Naive thymus-derived CD8-positive, alpha-beta T cell (primary cell): ENCODE data around the gene KNDC1. TPM values are rescaled to one million over a fixed set of nuclear protein-coding genes. Genes with fewer than 3 reads are reported as not detected.
A peak's percentile ranks its signal among the peaks of the same experiment; 100 is the strongest.

Experiments used
- ATAC-seq, 2 donors: fragments of 150-1000 bp; cut with Tn5 transposase in 1 of 2; sonication (Bioruptor Pico), chemical (Tn5 transposase) in 1 of 2; 1 replicate in 1 of 2; 2 replicates in 1 of 2; pipeline ENCODE4 v1.10.0; 2021; ENCODE audit warnings: mild to moderate bottlenecking in 2 of 2, moderate library complexity in 2 of 2
- POLR2A ChIA-PET: fragments of 350-600 bp; sonication (Branson Sonifier 250); formaldehyde crosslinking; loops from one replicate; lab custom pipeline; 2021; ENCODE audit warnings: antibody characterized with exemption; lab: Charles Lee
- DNase-seq, 10 donors: peaks; one replicate each; pipeline versions ENCODE4 v3.0.0 to v3.0.0-alpha.2; 2020 to 2022
- H3K27ac Mint-ChIP-seq, 10 donors: one replicate each; pipeline ENCODE4 v1.8.0; 2020 to 2022; ENCODE audit warnings: mild to moderate bottlenecking in 10 of 10, mixed read lengths in 10 of 10, moderate library complexity in 4 of 10, inconsistent platforms in 1 of 10
- H3K27me3 Mint-ChIP-seq, 5 donors: one replicate each; pipeline ENCODE4 v1.8.0; 2021 to 2022; ENCODE audit warnings: mixed read lengths in 5 of 5
- H3K36me3 Mint-ChIP-seq, 3 donors: one replicate each; pipeline ENCODE4 v1.8.0; 2020 to 2022; ENCODE audit warnings: mixed read lengths in 3 of 3, mild to moderate bottlenecking in 2 of 3, inconsistent platforms in 1 of 3
- H3K4me1 Mint-ChIP-seq, 4 donors: one replicate each; pipeline ENCODE4 v1.8.0; 2021 to 2022; ENCODE audit warnings: mixed read lengths in 4 of 4
- H3K4me3 Mint-ChIP-seq, 10 donors: one replicate each; pipeline ENCODE4 v1.8.0; 2020 to 2022; ENCODE audit warnings: mild to moderate bottlenecking in 10 of 10, mixed read lengths in 10 of 10, moderate library complexity in 6 of 10, inconsistent platforms in 1 of 10
- H3K9me3 Mint-ChIP-seq, 9 donors: one replicate each; pipeline ENCODE4 v1.8.0; 2020 to 2022; ENCODE audit warnings: mixed read lengths in 9 of 9, mild to moderate bottlenecking in 3 of 9, inconsistent platforms in 1 of 9, moderate library complexity in 1 of 9
- polyA plus RNA-seq, 3 donors: library from polyadenylated mRNA; unstranded; fragments of 300-500 nt; fragmentation: Illumina TruSeq; gene quantifications; one replicate each; pipeline ENCODE4 v1.2.3, GENCODE V29; 2021
- total RNA-seq, 8 experiments: library from RNA in 2 of 8; stranded (reverse) in 2 of 8; gene quantifications; one replicate each; pipeline ENCODE4 v1.2.3 and lab custom pipeline; 2021 to 2026

Gene KNDC1
- total and polyA plus RNA-seq, 5 experiments from 2014 or later = 0.49 TPM; not detected in 4

DNA sequence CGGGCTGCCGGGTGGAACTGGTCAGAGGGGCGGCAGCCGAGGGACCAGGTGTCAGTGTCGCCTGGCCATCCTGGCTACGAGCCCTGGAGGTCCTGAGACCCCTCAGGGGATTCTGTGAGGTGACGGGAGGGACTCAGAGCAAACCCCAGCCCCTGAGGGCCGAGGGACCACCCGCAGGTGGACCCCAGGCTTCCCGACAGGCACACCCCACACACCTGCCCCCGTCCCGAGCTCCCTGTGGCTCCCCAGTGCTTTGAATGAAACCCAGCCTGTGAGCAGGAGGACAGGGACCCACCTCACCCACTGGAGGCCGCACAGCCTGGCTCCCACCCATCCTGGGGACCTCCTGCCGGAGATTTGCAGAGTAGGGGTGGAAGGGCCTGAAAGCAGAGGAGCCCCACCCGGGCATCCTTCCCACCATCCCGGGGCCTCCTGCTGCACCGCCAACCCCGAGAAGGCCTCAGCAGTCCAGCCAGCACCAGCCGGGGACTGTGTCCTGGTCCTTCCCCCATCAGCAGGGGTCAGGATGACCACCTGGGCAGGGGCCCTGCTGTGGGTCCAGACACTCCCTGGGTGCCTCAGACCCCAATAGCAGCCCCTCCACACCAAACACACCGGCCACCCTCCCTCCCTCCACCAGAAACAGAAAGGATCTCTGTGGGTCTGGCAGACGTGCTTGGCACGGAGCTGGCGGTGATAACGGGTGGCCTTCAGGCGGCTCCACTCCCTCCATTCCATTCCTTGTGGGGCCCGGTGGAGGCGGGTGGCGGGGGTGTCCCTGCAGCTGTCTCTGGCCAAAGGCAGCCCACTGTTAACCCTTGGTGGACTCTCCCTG is 91.6 kb downstream of the KNDC1 start:
- POLR2A ChIA-PET = no interaction called here
- Mint-ChIP-seq H3K27me3 (peaks cover 0 to 14% (median 3%) of the 10 kb centered on the region in 5 donors), H3K27ac (peak overlapping the region in 1 of 10 donors; percentile 62), H3K4me3 (no peak overlapping the region), H3K36me3 (no peaks in the 10 kb centered on the region), H3K4me1 (peaks cover 0 to 8% (median 3%) of the 10 kb centered on the region in 4 donors), H3K9me3 (no peaks in the 10 kb centered on the region)
- DNase-seq (no peak), ATAC-seq (no peak)

DNA sequence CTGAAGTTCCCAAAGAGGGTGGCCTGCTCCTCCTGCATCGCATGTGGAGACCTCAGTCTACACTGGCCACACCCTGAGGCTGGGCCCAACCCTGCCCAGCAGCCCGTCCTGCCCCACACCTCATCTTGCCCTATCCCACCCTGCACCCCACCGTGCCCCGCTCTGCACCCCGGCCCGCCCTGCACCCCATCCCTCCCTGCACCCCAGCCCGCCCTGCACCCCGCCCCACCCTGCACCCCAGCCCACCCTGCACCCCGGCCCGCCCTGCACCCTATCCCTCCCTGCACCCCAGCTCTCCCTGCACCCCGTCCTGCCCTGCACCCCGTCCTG is 92.2 kb downstream of the KNDC1 start:
- POLR2A ChIA-PET = no interaction called here
- DNase-seq = no peak
- Mint-ChIP-seq H3K27ac (no peak overlapping the region), H3K36me3 (no peaks in the 10 kb centered on the region), H3K4me3 (no peak overlapping the region), H3K4me1 (peaks cover 0 to 8% (median 6%) of the 10 kb centered on the region in 4 donors), H3K9me3 (no peaks in the 10 kb centered on the region), H3K27me3 (peaks cover 0 to 12% (median 3%) of the 10 kb centered on the region in 5 donors)
- ATAC-seq = no peak

DNA sequence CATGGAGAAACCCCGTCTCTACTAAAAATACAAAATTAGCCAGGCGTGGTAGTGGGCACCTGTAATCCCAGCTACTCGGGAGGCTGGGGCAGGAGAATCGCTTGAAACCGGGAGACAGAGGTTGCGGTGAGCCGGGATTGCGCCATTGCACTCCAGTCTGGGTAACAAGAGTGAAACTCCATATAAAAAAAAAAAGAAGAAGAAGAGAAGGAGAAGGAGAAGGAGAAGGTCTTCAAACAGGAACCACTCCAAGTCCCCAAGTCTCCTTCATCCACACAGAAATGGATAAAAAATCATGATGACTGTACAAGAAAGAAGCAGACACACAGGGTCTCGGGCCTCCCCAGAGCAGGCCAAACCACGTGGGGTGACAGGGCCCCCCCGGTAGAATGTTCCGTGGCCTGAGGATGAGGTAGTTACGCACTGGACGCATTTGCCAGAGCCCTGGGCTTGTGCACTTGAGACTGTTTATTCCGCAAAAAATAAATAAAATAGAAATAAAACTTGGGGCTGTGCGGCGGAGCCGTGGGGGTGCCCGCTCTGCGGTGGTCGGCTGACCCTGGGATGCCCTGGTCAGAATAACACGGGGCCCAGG is 93.4 kb downstream of the KNDC1 start:
- Mint-ChIP-seq H3K27ac (peak overlapping the region in 1 of 10 donors; percentile 32), H3K27me3 (peaks cover 0 to 9% (median 3%) of the 10 kb centered on the region in 5 donors), H3K4me3 (no peak overlapping the region), H3K9me3 (no peaks in the 10 kb centered on the region), H3K4me1 (peaks cover 8 to 19% (median 15%) of the 10 kb centered on the region in 4 donors), H3K36me3 (no peaks in the 10 kb centered on the region)
- POLR2A ChIA-PET = no interaction called here
- DNase-seq (no peak), ATAC-seq (no peak)

DNA sequence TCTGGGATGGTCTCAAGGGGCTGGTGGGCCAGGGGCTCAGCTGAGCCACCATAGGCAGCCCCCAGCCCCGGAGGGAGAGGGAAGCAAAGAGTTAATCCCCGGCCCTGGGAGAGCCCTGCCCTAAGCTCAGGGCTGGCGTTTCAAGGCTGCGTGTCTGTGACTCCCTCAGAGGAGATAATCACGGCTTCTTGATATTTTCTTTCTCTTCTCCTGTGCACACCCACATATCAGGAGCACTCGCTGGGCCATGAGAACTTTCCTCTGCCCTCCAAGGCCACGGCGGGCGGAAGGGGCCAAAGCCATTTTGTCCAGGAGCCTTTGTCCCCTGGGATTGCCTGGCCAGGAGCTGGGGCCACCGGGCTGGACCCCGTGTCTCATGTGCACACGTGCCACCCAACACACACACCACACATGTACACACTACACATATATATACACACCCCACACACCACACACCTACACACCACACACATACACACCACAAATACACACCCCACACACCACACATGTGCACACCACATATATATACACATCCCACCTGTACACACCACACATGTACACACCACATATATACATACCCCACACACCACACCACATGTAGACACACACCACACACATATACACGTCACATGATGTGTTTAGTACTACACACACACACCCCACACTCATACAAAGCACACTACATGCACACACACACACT is 94.6 kb downstream of the KNDC1 start:
- H3K4me3 Mint-ChIP-seq = no peak overlapping the region
- no peaks in the 10 kb centered on the region for H3K9me3 Mint-ChIP-seq
- POLR2A ChIA-PET = no interaction called here
- peaks cover 12 to 27% (median 23%) of the 10 kb centered on the region in 4 donors for H3K4me1 Mint-ChIP-seq
- ATAC-seq (no peak), DNase-seq (no peak)
- peak overlapping the region in 7 of 10 donors; percentile 3 to 71 (median 50) for H3K27ac Mint-ChIP-seq
- no peaks in the 10 kb centered on the region for H3K36me3 Mint-ChIP-seq
- peaks cover 0 to 9% (median 3%) of the 10 kb centered on the region in 5 donors for H3K27me3 Mint-ChIP-seq

DNA sequence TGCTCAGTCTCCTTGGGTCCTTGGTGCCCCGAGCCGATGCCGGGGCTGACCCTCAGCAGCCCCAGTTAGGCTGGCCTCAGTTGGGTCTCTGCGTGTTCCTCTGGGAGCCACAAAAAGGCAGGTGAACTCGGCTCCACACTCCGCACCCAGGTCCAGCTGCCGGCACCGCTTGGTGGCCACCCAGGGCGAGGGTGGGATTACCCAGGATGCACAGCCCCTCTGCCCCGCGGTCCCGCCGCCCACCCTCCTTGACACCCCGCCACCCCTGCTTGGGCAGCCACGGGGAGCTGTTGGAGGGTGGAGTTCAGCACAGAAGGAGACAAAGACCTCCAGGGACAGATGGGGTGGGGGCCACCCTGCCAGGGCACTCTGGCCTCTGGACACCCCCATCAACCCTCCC is 95.3 kb downstream of the KNDC1 start:
- Mint-ChIP-seq H3K9me3 (no peaks in the 10 kb centered on the region), H3K27ac (peak overlapping the region in 1 of 10 donors; percentile 3), H3K4me3 (no peak overlapping the region), H3K36me3 (no peaks in the 10 kb centered on the region), H3K27me3 (peaks cover 0 to 4% (median under 1%) of the 10 kb centered on the region in 5 donors), H3K4me1 (peaks cover 11 to 34% (median 31%) of the 10 kb centered on the region in 4 donors)
- DNase-seq = no peak
- POLR2A ChIA-PET = interaction anchor here (0.9 kb wide), 1 partner anchor 9 kb away, joined by 3 read pairs; no protein-coding TSS in a partner anchor
- ATAC-seq = no peak

DNA sequence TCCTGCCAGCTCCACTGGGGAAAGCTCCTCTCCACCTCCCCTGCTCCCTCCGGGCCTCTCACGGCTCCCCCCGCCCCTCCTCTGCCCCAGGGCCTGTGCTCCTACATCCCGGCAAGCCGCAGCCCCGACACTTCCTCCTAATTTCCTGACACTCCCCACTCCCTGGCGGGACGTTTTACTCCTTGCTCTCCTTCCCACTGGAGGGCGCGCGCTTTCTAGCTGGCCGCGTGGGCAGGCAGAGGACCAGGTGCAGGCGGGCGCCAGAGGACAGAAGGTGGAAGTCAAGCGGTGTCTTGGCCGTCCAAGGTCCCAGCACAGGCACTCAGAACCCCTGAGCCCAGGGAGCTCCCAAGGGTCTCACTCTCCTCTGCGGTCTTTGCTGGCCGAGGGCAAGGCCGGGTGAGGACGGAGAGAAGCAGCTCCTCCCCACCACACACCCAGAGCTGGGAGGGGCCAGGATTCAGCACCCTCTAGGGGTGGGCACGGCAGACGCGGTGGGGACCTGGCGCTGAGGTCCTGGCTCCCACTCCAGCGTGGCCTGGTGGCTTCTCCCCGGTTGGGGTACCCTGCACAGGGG is 97.6 kb downstream of the KNDC1 start:
- DNase-seq (peak in 4 of 10 donors; percentile 35 to 43 (median 37)), ATAC-seq (peak in 1 of 2 donors; percentile 24)
- Mint-ChIP-seq H3K27ac (peak overlapping the region in 8 of 10 donors; percentile 72 to 89 (median 82)), H3K4me3 (peak overlapping the region; percentile 18 to 75 (median 62)), H3K27me3 (peaks cover 0 to 1% (median 0%) of the 10 kb centered on the region in 5 donors), H3K9me3 (no peaks in the 10 kb centered on the region), H3K4me1 (peaks cover 8 to 49% (median 43%) of the 10 kb centered on the region in 4 donors), H3K36me3 (no peaks in the 10 kb centered on the region)
- POLR2A ChIA-PET = interaction anchor here (1.1 to 1.2 kb wide), 2 partner anchors 18 to 50 kb away, joined by 3 to 7 read pairs; no protein-coding TSS in a partner anchor

DNA sequence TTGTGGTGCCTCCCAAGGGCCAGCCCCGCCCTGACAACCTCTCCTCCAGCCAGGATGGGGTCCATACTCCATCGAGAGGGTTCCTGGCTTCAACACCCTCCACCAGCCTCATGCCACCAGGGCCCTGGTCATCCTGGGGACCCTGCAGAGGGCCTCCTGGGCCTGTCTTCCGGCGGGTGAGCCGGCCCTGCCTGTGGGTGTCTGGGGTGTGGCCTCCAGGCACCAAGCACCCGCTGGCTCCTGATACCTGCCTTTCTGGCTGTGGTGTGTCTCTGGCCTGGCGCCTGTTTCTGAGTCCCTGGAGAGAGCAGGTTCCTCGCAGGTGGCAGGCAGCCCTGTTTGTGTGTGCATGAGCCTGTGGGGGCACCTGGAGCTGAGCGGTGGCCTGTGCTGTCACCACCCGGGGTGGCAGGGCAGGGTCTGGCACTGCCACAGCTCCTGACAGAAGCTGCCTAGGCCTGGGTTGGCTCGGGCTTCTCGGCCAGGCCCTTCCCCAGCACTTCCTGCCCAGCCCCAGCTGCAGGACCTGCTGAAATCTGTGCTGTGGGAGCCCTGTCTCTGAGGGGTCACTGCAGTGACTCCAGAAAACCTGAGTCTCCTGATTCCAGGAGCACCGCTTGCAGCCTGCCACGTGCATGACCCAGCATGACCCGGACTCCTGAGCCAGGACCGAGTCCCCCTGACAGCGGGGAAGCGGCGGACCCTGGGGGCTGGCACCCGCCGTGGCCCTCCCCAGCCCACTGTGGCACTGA is 98.2 kb downstream of the KNDC1 start:
- Mint-ChIP-seq H3K27ac (peak overlapping the region in 9 of 10 donors; percentile 31 to 87 (median 73)), H3K9me3 (no peaks in the 10 kb centered on the region), H3K4me3 (peak overlapping the region in 8 of 10 donors; percentile 19 to 75 (median 62)), H3K27me3 (peaks cover 0 to 1% (median 0%) of the 10 kb centered on the region in 5 donors), H3K4me1 (peaks cover 8 to 56% (median 46%) of the 10 kb centered on the region in 4 donors), H3K36me3 (no peaks in the 10 kb centered on the region)
- POLR2A ChIA-PET = interaction anchor here (1.1 to 1.7 kb wide), 5 partner anchors 11 to 50 kb away, joined by 3 to 7 read pairs (median 3); no protein-coding TSS in a partner anchor
- ATAC-seq = peak; percentile 2 to 5
- DNase-seq = peak in 3 of 10 donors; percentile 32 to 39 (median 36)

DNA sequence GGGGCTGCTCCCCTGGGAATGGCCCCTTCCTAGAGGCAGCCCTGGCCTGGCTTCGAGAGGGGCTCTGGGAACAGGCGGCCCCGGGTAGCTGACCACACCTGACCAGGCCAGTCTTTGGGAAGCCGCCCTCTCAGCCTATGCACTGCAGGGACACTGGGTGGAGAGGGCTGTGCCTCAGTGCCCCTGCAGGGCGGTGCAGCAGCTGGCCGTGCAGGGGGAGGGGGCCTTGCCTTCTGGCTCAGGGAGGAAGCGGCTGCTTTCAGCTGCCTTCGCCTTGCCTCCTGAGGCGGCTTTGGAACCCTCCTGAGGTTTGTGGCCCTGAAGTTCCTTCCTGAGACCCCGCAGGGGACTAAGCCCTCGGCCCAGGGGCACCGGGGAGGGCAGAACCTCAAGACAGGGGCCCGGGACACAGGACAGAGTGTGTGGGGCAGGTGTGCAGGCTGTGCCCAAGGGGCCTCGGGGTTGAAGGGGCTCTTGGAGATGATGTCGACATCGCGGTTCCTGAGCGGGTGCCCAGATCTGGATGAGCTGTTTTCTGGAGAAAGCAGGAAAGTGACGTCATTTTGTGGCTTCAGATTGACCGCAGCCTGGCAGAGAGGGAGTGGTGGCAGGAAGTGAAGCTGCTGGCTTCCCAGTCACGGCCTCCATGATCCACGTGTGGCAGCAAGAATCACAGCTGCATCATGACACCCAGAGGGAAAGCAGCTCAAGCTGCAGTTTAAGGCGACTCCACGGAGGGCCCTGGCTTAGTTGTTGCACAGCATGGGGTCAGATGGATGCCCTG is 99.0 kb downstream of the KNDC1 start:
- DNase-seq = peak; percentile 37 to 84 (median 65)

DNA sequence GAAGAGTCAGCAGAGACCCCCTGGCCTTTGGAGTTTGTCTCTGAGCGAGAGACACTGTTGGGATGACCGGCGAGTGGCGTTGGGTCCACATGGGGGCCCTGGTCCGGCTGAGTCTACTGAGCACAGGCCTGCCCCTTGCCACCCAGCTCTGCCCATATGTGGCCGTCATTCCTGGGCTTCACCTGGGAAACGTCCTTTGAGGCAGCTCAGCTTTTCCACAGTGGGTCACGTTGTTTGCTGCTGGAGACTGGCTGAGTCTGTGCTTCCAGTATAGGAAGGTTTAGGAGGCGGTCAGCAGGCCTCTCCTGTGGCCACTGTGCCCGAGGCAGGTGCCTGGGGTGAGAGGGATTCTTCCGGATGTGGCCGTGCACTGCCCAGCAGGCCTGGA is 99.6 kb downstream of the KNDC1 start:
- H3K4me1 Mint-ChIP-seq = peaks cover 15 to 67% (median 57%) of the 10 kb centered on the region in 4 donors
- POLR2A ChIA-PET = interaction anchor here (0.7 to 1.7 kb wide), 4 partner anchors 9 to 48 kb away, joined by 3 to 6 read pairs (median 3); no protein-coding TSS in a partner anchor

More for the DNA sequence above, 99.0 kb downstream of the KNDC1 start:
- Mint-ChIP-seq H3K27me3 (peaks cover 0 to 1% (median 0%) of the 10 kb centered on the region in 5 donors), H3K27ac (peak overlapping the region; percentile 74 to 99 (median 96)), H3K4me1 (peaks cover 10 to 61% (median 51%) of the 10 kb centered on the region in 4 donors), H3K4me3 (peak overlapping the region; percentile 43 to 92 (median 76)), H3K9me3 (no peaks in the 10 kb centered on the region), H3K36me3 (no peaks in the 10 kb centered on the region)
- POLR2A ChIA-PET = interaction anchor here (0.7 to 1.7 kb wide), 4 partner anchors 10 to 49 kb away, joined by 3 to 6 read pairs (median 3); no protein-coding TSS in a partner anchor
- peak; percentile 31 to 32 for ATAC-seq

DNA sequence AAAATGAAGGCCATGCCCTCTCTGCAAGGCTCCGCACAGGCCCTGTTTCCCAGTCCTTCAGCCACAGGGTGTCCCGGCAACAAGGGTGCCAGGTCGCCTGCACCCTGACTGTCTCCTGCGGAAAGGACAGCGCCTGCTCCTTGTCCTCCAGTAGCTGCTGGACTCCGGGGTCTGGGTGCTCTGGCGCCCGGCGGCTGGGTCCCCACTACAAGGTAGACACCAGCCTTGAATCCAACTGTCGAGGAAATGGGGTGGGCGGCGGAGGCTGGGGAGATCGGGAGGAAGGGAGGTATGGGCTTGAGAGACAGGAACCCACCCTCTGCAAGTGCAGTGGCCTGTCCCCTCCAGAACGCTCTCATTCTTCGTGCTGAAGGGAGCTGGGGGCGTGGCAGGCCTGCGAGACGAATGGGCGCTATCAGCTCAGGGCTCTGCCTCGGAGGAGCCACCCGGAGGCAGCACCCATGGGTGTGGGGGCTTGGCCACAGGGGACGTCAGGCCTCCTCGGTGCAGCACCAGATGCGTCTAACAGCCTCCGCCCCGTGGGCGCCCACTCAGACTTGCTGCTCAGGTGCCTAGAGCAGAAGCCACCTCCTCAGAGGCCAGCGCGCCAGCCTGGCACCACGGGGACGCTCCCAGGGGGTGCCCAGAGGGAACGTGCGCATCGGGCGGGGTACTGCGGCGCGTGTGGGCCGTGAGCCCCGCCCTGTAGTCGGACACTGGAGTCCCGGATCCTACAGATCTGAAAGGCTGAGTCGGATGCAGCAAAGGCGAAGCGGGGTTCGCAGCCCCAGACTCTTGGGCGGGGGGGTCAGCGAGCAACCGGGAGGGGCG is 101.1 kb downstream of the KNDC1 start:
- POLR2A ChIA-PET = no interaction called here
- H3K36me3 Mint-ChIP-seq = no peaks in the 10 kb centered on the region
- H3K9me3 Mint-ChIP-seq = no peaks in the 10 kb centered on the region
- DNase-seq (peak; percentile 55 to 89 (median 74)), ATAC-seq (peak; percentile 73 to 76)
- peak overlapping the region; percentile 57 to 99 (median 93) for H3K27ac Mint-ChIP-seq
- no peaks in the 10 kb centered on the region for H3K27me3 Mint-ChIP-seq
- peaks cover 17 to 76% (median 67%) of the 10 kb centered on the region in 4 donors for H3K4me1 Mint-ChIP-seq
- H3K4me3 Mint-ChIP-seq = peak overlapping the region; percentile 45 to 87 (median 76)

More for the DNA sequence above, 99.6 kb downstream of the KNDC1 start:
- H3K36me3 Mint-ChIP-seq = no peaks in the 10 kb centered on the region
- H3K4me3 Mint-ChIP-seq = peak overlapping the region; percentile 16 to 92 (median 76)
- H3K27ac Mint-ChIP-seq = peak overlapping the region; percentile 74 to 99 (median 96)
- peaks cover 0 to 1% (median 0%) of the 10 kb centered on the region in 5 donors for H3K27me3 Mint-ChIP-seq
- ATAC-seq = no peak
- DNase-seq = no peak
- H3K9me3 Mint-ChIP-seq = no peaks in the 10 kb centered on the region
